Fibroblast of pulmonary artery (primary cell): ENCODE measurements around the gene TSC2.
"Not testable (repeated sequence)": the region's sequence is repeated elsewhere in the genome, so short reads cannot be mapped to it uniquely, and the experiment has no call there.

Source experiments
- DNase-seq: peaks from one replicate; pipeline ENCODE4 v3.0.0-alpha.2; 2010; ENCODE audit warnings: low read depth
- H3K4me3 ChIP-seq: replicated peaks from 2 replicates; pipeline ENCODE4 v1.5.1; 2011; ENCODE audit warnings: low read depth, mild to moderate bottlenecking, control low read depth, low read length, moderate library complexity
- CTCF ChIP-seq: IDR thresholded peaks from 2 replicates; pipeline ENCODE4 v1.5.1; 2011; ENCODE audit warnings: mild to moderate bottlenecking, control low read depth, low read length, inconsistent platforms; ENCODE audit errors: missing control alignments

The TSC2 gene

GRCh38 chr16:2092256-2092620 lies 44.5 kb downstream of the TSC2 start:
- no peak for DNase-seq
- no peak overlapping the region for H3K4me3 ChIP-seq
- no peak for TF ChIP-seq CTCF

GRCh38 chr16:2092866-2093265 lies 45.1 kb downstream of the TSC2 start:
- H3K4me3 ChIP-seq, result no peak overlapping the region
- TF ChIP-seq CTCF, result no peak
- no peak for DNase-seq

- no peak for TF ChIP-seq CTCF
- DNase-seq, result no peak
- H3K4me3 ChIP-seq, result no peak overlapping the region
Observed at GRCh38 chr16:2093793-2094192, 46.0 kb downstream of the TSC2 start.

- no peak for DNase-seq
- no peak overlapping the region for H3K4me3 ChIP-seq
- TF ChIP-seq CTCF, result no peak
Observed at GRCh38 chr16:2095315-2095853, 47.6 kb downstream of the TSC2 start.

GRCh38 chr16:2095918-2096582 lies 48.3 kb downstream of the TSC2 start:
- no peak overlapping the region for H3K4me3 ChIP-seq
- TF ChIP-seq CTCF, result no peak
- no peak for DNase-seq

- no peak for TF ChIP-seq CTCF
- no peak for DNase-seq
- H3K4me3 ChIP-seq, result no peak overlapping the region
Observed at GRCh38 chr16:2096853-2097595, 49.2 kb downstream of the TSC2 start.

- not testable (repeated sequence) for DNase-seq, H3K4me3 ChIP-seq
Observed at GRCh38 chr16:2097689-2098088, 49.9 kb downstream of the TSC2 start.

- not testable (repeated sequence) for DNase-seq, H3K4me3 ChIP-seq
Observed at GRCh38 chr16:2101581-2101980, 53.8 kb downstream of the TSC2 start.
